Transverse colon (tissue), 4 donors: ENCODE data around the gene TBC1D12. TPM values are rescaled to one million over a fixed set of nuclear protein-coding genes. Genes with fewer than 3 reads are reported as not detected.

ENCODE experiments used
- DNase-seq: peaks from one replicate; pipeline ENCODE4 v3.0.0-alpha.2; 2019
- H3K27ac ChIP-seq, 4 donors: fragments of 200-600 bp; sonication (generic); 2 replicates each; pipeline ENCODE4 v1.5.1; 2016 to 2018; ENCODE audit warnings: inconsistent platforms in 4 of 4
- H3K27me3 ChIP-seq: fragments of 200-600 bp; sonication (generic); 2 replicates; pipeline ENCODE4 v1.5.1; 2017; ENCODE audit warnings: inconsistent platforms
- H3K36me3 ChIP-seq, 4 donors: fragments of 200-600 bp; sonication (generic); 2 replicates each; pipeline ENCODE4 v1.5.1; 2017 to 2019; ENCODE audit warnings: inconsistent platforms in 4 of 4
- H3K4me1 ChIP-seq, 4 donors: fragments of 200-600 bp; sonication (generic); 2 replicates each; pipeline ENCODE4 v1.5.1; 2017 to 2020; ENCODE audit warnings: inconsistent platforms in 4 of 4
- H3K4me3 ChIP-seq, 4 donors: fragments of 200-600 bp; sonication (generic); 1 replicate in 1 of 4; 2 replicates in 3 of 4; pipeline versions ENCODE4 v1.5.1 to v1.6.1; 2017 to 2019; ENCODE audit warnings: inconsistent platforms in 4 of 4
- H3K9me3 ChIP-seq, 2 donors: fragments of 200-600 bp; sonication (generic); 2 replicates each; pipeline ENCODE4 v1.5.1; 2017 to 2019; ENCODE audit warnings: inconsistent platforms in 2 of 2
- CTCF ChIP-seq, 5 experiments: fragments of 200-600 bp in 3 of 5; fragments of 450-650 bp in 2 of 5; sonication (generic) in 3 of 5; IDR thresholded peaks; 1 replicate in 2 of 5; 2 replicates in 3 of 5; pipeline ENCODE4 v1.5.1; 2016 to 2017; ENCODE audit warnings: antibody characterized with exemption in 5 of 5, inconsistent platforms in 3 of 5, mild to moderate bottlenecking in 2 of 5, moderate library complexity in 1 of 5
- EP300 ChIP-seq: sonication (generic); formaldehyde crosslinking; IDR thresholded peaks from one replicate; pipeline ENCODE4 v1.6.1; 2017; ENCODE audit warnings: antibody characterized with exemption, low read depth
- POLR2A ChIP-seq: fragments of 450-650 bp; IDR thresholded peaks from one replicate; pipeline ENCODE4 v1.6.1; 2016; ENCODE audit warnings: antibody characterized with exemption, mild to moderate bottlenecking, moderate library complexity
- POLR2AphosphoS5 ChIP-seq, 3 donors: sonication (generic); formaldehyde crosslinking; IDR thresholded peaks; one replicate each; pipeline ENCODE4 v1.6.1; 2016; ENCODE audit warnings: antibody characterized with exemption in 3 of 3
- WGBS, 2 donors: methylation state at CpG; one replicate each; pipeline ENCODE4 v1.1.5; 2018; ENCODE audit warnings: low coverage in 1 of 2; 5-methylcytosine and 5-hydroxymethylcytosine counted together
- in situ Hi-C, 4 donors: fragments of 200-750 bp; cut with MboI; loops; one replicate each; pipeline versions ENCODE4 v1.15.0 to v1.15.1; 2017; ENCODE audit warnings: low sequenced_read_pairs in 3 of 4, low pct_ligation_motif_present in 1 of 4, low pct_unique_long_range_greater_than_20kb in 1 of 4
- intact Hi-C: fragments of 100-400 bp; cut with DNase I; formaldehyde crosslinking; loops from one replicate; pipeline ENCODE4 v1.15.1; 2023; ENCODE audit warnings: low total_unique reads
- total RNA-seq, 4 donors: library from RNA; depleted of rRNA; stranded (reverse); fragments of >200 nt; gene quantifications; one replicate each; pipeline ENCODE4 v1.1.0, GENCODE V29; 2016

The TBC1D12 gene
- total RNA-seq: 10 to 100 TPM; 27.2 to 58.0 (median 38.0) TPM

DNA sequence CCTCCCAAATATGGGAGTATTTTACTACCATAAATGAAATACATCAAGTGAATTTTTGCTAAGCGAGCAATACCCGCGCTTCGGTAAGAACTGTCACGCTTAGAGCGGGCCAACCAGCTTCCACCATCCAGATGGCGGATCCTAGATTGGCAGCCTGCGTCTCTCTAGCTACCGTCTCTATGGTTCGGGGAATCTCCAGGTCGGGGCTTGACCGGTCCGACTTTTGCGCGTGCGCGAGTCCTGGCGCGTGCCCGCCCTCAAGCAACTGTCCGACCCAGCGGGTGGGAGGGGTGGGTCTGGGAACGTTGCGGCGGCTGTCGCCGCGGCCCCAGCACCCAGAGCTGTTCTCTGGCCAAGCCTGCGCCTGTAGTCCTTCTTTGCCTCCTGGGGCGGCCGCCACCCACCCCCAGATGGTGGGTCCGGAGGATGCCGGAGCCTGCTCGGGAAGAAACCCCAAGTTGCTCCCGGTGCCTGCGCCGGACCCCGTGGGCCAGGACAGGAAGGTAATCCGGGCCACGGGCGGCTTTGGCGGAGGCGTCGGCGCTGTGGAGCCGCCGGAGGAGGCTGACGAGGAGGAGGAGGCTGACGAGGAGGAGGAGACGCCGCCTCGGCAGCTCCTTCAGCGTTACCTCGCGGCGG lies at the start of gene TBC1D12:
Gene TBC1D12, plus strand, starts transcription at position 338 of the 639 bp plus-strand sequence. Its CDS starts 73 bp downstream, at position 411.
- WGBS, 2 donors: 1% methylated on average over 48 of the region's 56 CpGs; no CpG with 5 or more reads in 1 of the 2 donors
- no peaks in the 10 kb centered on the region for H3K36me3 ChIP-seq
- intact Hi-C loops (no loop called here), in situ Hi-C loops (no loop called here)
- H3K27ac ChIP-seq: peak within 1 kb of the TSS; percentile 96 to 99 (median 98)
- H3K9me3 ChIP-seq: no peaks in the 10 kb centered on the region
- TF ChIP-seq POLR2AphosphoS5 (IDR thresholded peaks at IDR 0.05) (peak; percentile 89 to 93 (median 89)), EP300 (no peak), POLR2A (peak; percentile 88), CTCF (IDR thresholded peaks at IDR 0.05) (peak in 1 of 5 experiments; percentile 8)
- peaks cover 0 to 32% (median 14%) of the 10 kb centered on the region in 4 donors for H3K4me1 ChIP-seq
- H3K27me3 ChIP-seq: no peaks in the 10 kb centered on the region
- peak; percentile 96 for DNase-seq
- H3K4me3 ChIP-seq: peak within 1 kb of the TSS; percentile 72 to 99 (median 90)

GRCh38 chr10:94353336-94353735 lies 49.0 kb upstream of the TBC1D12 start:
- Histone ChIP-seq H3K4me3 (no peak overlapping the region), H3K4me1 (no peaks in the 10 kb centered on the region), H3K27me3 (no peaks in the 10 kb centered on the region), H3K9me3 (no peaks in the 10 kb centered on the region), H3K36me3 (peaks cover 0 to 38% (median 11%) of the 10 kb centered on the region in 4 donors), H3K27ac (no peak overlapping the region)
- WGBS, 2 donors: 94% methylated on average over 3 of the region's 3 CpGs; no CpG with 5 or more reads in 1 of the 2 donors
- no peak for DNase-seq
- intact Hi-C loops: no loop called here
- TF ChIP-seq POLR2AphosphoS5 (IDR thresholded peaks at IDR 0.05) (no peak), EP300 (no peak), POLR2A (no peak), CTCF (IDR thresholded peaks at IDR 0.05) (no peak)
- in situ Hi-C loops: no loop called here

DNA sequence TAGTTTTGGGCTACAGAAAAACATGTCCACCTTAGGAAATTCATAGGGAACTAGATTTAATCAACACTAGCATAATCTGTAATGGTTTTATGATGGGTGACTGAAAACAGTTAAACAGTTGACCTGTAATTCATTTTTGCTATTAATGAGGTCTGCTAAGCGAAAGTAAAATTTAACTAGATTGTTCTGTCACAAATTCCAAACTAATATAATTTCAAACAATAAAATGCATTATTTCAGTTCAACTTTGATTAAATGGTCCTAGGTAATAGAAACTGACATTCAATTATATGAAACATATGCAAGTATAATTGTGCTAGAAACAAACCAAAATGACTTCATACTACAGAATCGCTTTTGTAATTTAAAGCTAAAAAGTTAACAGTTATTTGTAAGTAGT lies 46.5 kb upstream of the TBC1D12 start:
- TF ChIP-seq CTCF (IDR thresholded peaks at IDR 0.05) (no peak), POLR2AphosphoS5 (IDR thresholded peaks at IDR 0.05) (no peak), EP300 (no peak), POLR2A (no peak)
- DNase-seq: no peak
- peaks cover 0 to 25% (median 8%) of the 10 kb centered on the region in 4 donors for H3K36me3 ChIP-seq

GRCh38 chr10:94357193-94357592 lies 45.1 kb upstream of the TBC1D12 start:
- H3K27ac ChIP-seq: no peak overlapping the region
- no peaks in the 10 kb centered on the region for H3K27me3 ChIP-seq
- DNase-seq: no peak
- H3K4me1 ChIP-seq: peaks cover 8 to 16% (median 14%) of the 10 kb centered on the region in 4 donors
- peaks cover 0 to 25% (median 7%) of the 10 kb centered on the region in 4 donors for H3K36me3 ChIP-seq
- TF ChIP-seq POLR2AphosphoS5 (IDR thresholded peaks at IDR 0.05) (no peak), POLR2A (no peak), CTCF (IDR thresholded peaks at IDR 0.05) (no peak), EP300 (no peak)
- H3K4me3 ChIP-seq: no peak overlapping the region
- WGBS, 2 donors: 74 to 87% methylated on average over 3 of the region's 3 CpGs
- intact Hi-C loops (no loop called here), in situ Hi-C loops (no loop called here)
- no peaks in the 10 kb centered on the region for H3K9me3 ChIP-seq

More for the DNA sequence above, 46.5 kb upstream of the TBC1D12 start:
- intact Hi-C loops (no loop called here), in situ Hi-C loops (no loop called here)
- no peaks in the 10 kb centered on the region for H3K9me3 ChIP-seq
- H3K4me1 ChIP-seq: peaks cover 0 to 2% (median under 1%) of the 10 kb centered on the region in 4 donors
- no peak overlapping the region for H3K27ac ChIP-seq
- no peaks in the 10 kb centered on the region for H3K27me3 ChIP-seq
- H3K4me3 ChIP-seq: no peak overlapping the region
- WGBS, 2 donors: 95 to 100% methylated on average over 2 of the region's 2 CpGs
